ENCODE data around the gene B4GALT2.

The B4GALT2 gene

DNA sequence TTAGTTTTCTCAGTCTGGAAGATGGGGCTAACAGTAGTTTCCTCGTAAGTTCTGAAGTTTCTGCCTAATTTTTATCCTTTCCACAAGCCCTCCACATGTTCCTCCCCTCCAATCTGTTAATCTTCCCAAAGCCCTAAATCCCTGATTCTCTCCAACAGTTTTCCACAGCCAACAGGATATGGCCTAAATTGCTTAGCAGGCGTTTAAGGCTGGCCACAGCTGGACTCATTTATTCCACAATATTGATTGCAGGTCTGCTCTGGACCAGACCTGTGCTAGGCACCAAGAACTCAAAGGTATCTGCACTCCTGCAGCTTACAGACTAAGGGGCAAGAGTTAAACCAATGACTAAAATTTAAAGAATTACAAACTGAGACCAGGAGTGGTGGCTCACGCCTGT is 48.3 kb downstream of the B4GALT2 start:
- no peaks in the 10 kb centered on the region for H3K36me3 ChIP-seq

DNA sequence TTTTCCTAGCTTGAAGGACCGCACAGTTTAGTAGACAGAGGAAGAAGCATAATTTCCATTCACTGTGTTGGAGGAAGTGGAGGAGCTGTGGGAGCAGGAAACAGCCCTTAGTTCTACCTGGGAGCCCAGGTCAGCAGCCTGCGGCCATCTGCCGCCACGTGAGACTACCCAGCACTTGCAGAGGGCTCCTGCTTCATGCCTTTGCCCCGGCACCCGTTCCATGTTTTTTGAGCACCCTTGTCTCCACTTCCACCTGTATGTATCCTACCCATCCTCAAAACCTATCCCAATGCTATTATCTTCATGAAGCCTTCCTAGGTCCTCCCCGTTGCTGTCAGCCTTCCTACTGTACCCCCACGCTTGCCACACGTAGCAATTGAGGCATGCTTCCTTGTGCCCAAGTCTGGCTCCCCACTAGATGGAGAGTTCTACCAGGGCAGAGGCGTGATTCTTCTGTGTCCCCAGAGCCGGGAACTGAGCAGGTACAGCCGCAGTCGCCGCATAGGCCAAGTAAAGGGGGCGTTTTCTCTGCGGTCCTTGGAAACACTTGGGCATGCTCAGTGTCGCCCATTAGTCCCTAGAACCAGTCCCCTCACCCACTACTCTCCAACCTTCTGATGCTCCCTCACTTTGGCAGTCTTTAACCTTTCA is 50.4 kb downstream of the B4GALT2 start:
- peaks cover 55% of the 10 kb centered on the region for H3K27me3 ChIP-seq
- TF ChIP-seq, protein P1, sequence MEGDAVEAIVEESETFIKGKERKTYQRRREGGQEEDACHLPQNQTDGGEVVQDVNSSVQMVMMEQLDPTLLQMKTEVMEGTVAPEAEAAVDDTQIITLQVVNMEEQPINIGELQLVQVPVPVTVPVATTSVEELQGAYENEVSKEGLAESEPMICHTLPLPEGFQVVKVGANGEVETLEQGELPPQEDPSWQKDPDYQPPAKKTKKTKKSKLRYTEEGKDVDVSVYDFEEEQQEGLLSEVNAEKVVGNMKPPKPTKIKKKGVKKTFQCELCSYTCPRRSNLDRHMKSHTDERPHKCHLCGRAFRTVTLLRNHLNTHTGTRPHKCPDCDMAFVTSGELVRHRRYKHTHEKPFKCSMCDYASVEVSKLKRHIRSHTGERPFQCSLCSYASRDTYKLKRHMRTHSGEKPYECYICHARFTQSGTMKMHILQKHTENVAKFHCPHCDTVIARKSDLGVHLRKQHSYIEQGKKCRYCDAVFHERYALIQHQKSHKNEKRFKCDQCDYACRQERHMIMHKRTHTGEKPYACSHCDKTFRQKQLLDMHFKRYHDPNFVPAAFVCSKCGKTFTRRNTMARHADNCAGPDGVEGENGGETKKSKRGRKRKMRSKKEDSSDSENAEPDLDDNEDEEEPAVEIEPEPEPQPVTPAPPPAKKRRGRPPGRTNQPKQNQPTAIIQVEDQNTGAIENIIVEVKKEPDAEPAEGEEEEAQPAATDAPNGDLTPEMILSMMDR (IDR thresholded peaks at IDR 0.05): no peak
- peaks cover 17 to 21% of the 10 kb centered on the region in 2 experiments for H3K4me1 ChIP-seq (ENCODE audit: control insufficient read depth in 1 of 2, insufficient read depth in 1 of 2, low read depth in 1 of 2, low read length in 1 of 2)
- peak overlapping the region; percentile 77 to 91 for H3K4me3 ChIP-seq (ENCODE audit: low read depth in 1 of 2, low read length in 1 of 2)
- no peaks in the 10 kb centered on the region for H3K36me3 ChIP-seq
- H3K27ac ChIP-seq: peak overlapping the region; percentile 7
- no peaks in the 10 kb centered on the region for H3K9me3 ChIP-seq

More for the DNA sequence above, 48.3 kb downstream of the B4GALT2 start:
- peaks cover 37% of the 10 kb centered on the region for H3K27me3 ChIP-seq
- TF ChIP-seq, protein P1 (IDR thresholded peaks at IDR 0.05): no peak
- no peak overlapping the region for H3K4me3 ChIP-seq (ENCODE audit: low read depth in 1 of 2, low read length in 1 of 2)
- peaks cover 17 to 21% of the 10 kb centered on the region in 2 experiments for H3K4me1 ChIP-seq (ENCODE audit: control insufficient read depth in 1 of 2, insufficient read depth in 1 of 2, low read depth in 1 of 2, low read length in 1 of 2)
- no peak overlapping the region for H3K27ac ChIP-seq
- no peaks in the 10 kb centered on the region for H3K9me3 ChIP-seq

DNA sequence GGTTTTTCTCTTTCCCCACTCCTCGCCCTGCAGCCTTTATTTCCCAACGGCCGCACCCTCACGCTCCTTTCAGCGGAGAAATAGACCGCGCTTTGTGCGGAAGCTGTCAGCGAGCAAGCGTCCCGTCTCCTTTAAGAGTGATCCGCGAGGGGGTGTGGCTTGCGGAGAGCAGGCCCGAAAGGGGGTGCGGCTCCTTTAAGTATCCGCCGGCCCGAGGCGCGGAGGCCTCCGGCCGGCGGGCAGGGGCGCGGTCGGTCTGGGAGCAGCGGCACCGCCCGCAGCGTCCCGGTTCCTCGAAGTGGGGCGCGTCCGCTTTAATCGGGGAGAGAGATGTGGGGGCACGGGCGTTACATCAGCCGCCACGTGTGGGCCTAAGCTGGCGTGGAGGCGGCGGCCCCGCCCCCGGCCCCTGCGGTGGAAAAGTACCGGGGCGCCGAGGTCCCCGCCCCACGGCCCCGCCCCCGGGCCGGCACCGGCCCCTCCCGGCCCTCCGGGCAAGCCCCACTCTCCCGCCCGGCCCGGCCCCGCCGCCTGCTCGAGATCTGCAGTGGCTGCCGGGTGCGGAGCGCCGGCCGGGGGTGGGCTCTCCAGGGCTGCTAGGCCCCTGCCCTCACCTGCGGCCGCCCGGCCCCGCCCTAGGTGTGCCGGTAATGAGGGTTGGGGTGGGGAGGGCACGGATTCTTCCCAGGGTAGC is 51.0 kb downstream of the B4GALT2 start:
- Histone ChIP-seq H3K27ac (peak overlapping the region; percentile 7), H3K27me3 (peaks cover 55% of the 10 kb centered on the region), H3K4me3 (ENCODE audit: low read depth in 1 of 2, low read length in 1 of 2) (peak overlapping the region; percentile 77 to 91), H3K4me1 (ENCODE audit: control insufficient read depth in 1 of 2, insufficient read depth in 1 of 2, low read depth in 1 of 2, low read length in 1 of 2) (peaks cover 17 to 21% of the 10 kb centered on the region in 2 experiments), H3K36me3 (no peaks in the 10 kb centered on the region), H3K9me3 (no peaks in the 10 kb centered on the region)
- TF ChIP-seq, protein P1 (IDR thresholded peaks at IDR 0.05): no peak

DNA sequence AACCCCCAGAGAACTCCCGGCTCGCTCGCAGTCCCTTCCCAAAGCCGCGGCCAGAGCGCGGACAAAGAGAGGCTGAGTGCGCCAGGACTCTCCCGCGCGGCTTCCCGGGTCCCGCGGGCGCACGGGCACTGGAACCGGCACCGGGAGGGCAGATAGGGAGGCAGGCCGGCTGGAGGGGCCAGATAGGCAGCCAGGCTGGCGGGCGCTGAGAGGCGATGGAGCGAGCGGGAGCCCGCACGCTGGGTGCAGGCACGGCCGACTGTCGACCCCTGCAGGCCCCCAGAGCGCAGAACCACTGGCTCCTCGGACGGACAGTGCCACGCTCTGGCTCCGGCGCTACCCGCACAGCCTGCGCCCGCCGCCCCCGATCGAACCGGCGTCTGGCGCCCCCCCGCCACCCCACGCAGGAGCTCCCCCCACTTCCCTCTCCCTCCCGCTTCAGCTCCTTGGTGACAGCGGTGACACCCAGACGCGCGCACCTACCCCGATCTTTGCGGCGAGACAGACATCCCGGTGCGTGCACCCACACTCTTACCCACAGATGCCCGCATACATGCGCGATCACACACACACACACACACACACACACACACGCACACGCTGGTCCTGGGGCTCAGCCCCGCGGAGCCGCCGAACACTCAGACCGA is 51.7 kb downstream of the B4GALT2 start:
- H3K4me1 ChIP-seq (ENCODE audit: control insufficient read depth in 1 of 2, insufficient read depth in 1 of 2, low read depth in 1 of 2, low read length in 1 of 2): peaks cover 17 to 21% of the 10 kb centered on the region in 2 experiments
- no peaks in the 10 kb centered on the region for H3K9me3 ChIP-seq
- H3K4me3 ChIP-seq (ENCODE audit: low read depth in 1 of 2, low read length in 1 of 2): peak overlapping the region; percentile 77 to 91
- TF ChIP-seq, protein P1 (IDR thresholded peaks at IDR 0.05): no peak
- no peak overlapping the region for H3K27ac ChIP-seq
- H3K36me3 ChIP-seq: no peaks in the 10 kb centered on the region
- peaks cover 55% of the 10 kb centered on the region for H3K27me3 ChIP-seq

DNA sequence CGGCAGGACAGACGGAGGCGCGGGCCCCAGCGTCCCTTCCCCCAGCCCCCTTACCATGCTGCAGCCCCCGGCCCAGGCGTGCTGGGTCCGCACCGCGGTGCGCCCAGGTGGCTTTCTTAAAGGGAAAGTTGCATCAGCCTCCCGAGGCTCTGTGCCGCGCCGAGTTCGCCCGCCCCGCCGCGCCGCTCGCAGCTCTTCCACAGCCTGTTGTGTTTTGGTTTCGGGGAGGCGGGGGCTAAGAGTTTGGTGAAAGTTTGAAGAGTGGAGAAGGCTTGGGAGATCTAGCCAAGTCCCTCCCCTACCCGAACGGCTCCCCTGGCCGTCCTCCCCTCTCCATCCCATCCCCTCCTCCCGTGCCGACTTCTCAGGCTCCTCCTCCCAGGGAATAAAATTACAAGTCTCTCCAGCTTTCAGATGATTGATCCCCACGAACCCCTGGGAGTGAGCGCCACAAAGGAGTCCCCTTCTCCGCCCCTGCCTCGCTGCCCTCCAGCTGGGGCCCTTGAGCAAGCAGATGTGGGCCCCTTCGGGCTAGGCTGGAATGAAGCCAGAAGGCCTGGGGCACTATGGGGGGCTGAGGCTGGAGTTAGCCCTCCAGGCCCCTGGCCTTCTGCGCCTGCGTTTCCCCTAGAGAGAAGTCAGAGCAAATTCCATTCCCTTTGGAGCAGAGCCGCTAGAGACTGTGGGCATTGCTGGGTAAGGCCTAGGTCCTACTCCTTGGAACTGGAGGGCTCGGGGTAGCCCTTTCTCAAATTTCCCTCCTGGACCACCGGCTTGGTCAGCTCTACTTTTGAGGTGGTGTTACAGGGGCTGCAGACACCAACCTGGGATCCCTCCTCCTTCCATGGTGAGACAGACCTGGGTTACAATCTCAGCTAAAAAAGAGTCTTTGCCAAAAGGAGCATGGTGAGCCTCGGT is 52.5 kb downstream of the B4GALT2 start, which contains the start of gene SLC6A9:
Gene SLC6A9, minus strand, starts transcription at position 211 of the 918 bp plus-strand sequence. CDS start 7,185 bp downstream, outside the sequence.
- Histone ChIP-seq H3K27ac (no peak within 1 kb of the TSS), H3K4me1 (ENCODE audit: control insufficient read depth in 1 of 2, insufficient read depth in 1 of 2, low read depth in 1 of 2, low read length in 1 of 2) (peaks cover 17 to 21% of the 10 kb centered on the region in 2 experiments), H3K36me3 (no peaks in the 10 kb centered on the region), H3K9me3 (no peaks in the 10 kb centered on the region), H3K4me3 (ENCODE audit: low read depth in 1 of 2, low read length in 1 of 2) (peak within 1 kb of the TSS; percentile 77 to 91), H3K27me3 (peaks cover 55% of the 10 kb centered on the region)
- TF ChIP-seq, protein P1 (IDR thresholded peaks at IDR 0.05): no peak
